HL-60 (cell line): ENCODE measurements around the gene FOXRED2.

ENCODE experiments used
- TF ChIP-seq, protein P1 (sequence below): IDR thresholded peaks from 2 replicates; pipeline ENCODE4 v1.6.1; 2012; ENCODE audit warnings: low read depth; ENCODE audit not compliant: insufficient replicate concordance
- TF ChIP-seq, protein P2 (sequence below): IDR thresholded peaks from one replicate; pipeline ENCODE4 v1.5.1; 2011; ENCODE audit warnings: low read length, control low read depth, inconsistent platforms; ENCODE audit not compliant: insufficient read depth

DNA sequence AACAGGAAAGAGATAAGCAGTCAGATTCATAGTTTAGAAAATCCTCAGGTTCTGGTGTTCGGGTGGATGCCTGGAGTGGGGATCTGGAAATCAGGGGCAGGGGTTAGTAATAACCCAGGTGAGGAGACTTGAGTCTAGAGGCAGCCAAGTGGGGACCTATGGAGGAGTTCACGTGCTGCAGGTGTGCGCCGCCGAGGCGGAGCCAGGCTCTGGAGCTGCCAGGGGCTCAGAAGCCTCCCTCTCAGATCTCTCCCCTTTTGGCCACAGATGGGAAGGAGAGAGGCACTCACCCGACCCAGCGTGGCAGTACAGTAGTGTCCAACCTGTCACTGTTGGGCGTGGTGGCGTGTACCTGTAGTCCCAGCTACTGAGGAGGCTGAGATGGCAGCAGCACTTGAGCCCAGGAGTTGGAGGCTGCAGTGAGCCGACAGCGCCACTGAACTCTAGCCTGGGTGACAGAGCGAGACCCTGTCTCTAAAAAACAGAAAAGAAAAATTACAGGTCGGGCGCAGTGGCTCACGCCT, 52.9 kb downstream of the FOXRED2 start:
- TF ChIP-seq, protein P1, sequence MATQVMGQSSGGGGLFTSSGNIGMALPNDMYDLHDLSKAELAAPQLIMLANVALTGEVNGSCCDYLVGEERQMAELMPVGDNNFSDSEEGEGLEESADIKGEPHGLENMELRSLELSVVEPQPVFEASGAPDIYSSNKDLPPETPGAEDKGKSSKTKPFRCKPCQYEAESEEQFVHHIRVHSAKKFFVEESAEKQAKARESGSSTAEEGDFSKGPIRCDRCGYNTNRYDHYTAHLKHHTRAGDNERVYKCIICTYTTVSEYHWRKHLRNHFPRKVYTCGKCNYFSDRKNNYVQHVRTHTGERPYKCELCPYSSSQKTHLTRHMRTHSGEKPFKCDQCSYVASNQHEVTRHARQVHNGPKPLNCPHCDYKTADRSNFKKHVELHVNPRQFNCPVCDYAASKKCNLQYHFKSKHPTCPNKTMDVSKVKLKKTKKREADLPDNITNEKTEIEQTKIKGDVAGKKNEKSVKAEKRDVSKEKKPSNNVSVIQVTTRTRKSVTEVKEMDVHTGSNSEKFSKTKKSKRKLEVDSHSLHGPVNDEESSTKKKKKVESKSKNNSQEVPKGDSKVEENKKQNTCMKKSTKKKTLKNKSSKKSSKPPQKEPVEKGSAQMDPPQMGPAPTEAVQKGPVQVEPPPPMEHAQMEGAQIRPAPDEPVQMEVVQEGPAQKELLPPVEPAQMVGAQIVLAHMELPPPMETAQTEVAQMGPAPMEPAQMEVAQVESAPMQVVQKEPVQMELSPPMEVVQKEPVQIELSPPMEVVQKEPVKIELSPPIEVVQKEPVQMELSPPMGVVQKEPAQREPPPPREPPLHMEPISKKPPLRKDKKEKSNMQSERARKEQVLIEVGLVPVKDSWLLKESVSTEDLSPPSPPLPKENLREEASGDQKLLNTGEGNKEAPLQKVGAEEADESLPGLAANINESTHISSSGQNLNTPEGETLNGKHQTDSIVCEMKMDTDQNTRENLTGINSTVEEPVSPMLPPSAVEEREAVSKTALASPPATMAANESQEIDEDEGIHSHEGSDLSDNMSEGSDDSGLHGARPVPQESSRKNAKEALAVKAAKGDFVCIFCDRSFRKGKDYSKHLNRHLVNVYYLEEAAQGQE = no peak
- TF ChIP-seq, protein P2, sequence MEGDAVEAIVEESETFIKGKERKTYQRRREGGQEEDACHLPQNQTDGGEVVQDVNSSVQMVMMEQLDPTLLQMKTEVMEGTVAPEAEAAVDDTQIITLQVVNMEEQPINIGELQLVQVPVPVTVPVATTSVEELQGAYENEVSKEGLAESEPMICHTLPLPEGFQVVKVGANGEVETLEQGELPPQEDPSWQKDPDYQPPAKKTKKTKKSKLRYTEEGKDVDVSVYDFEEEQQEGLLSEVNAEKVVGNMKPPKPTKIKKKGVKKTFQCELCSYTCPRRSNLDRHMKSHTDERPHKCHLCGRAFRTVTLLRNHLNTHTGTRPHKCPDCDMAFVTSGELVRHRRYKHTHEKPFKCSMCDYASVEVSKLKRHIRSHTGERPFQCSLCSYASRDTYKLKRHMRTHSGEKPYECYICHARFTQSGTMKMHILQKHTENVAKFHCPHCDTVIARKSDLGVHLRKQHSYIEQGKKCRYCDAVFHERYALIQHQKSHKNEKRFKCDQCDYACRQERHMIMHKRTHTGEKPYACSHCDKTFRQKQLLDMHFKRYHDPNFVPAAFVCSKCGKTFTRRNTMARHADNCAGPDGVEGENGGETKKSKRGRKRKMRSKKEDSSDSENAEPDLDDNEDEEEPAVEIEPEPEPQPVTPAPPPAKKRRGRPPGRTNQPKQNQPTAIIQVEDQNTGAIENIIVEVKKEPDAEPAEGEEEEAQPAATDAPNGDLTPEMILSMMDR = no peak
